Measurements from ENCODE around the gene PCLO. TPM values are rescaled to one million over a fixed set of nuclear protein-coding genes. Genes with fewer than 3 reads are reported as not detected.
A peak's percentile ranks its signal among the peaks of the same experiment; 100 is the strongest.
"Not testable (repeated sequence)": the region's sequence is repeated elsewhere in the genome, so short reads cannot be mapped to it uniquely, and the experiment has no call there.

Gene PCLO
- total RNA-seq, 1 donor from 2014 or later = 2.9 TPM

- ATAC-seq; DNase-seq; intact Hi-C loops (cut with micrococcal nuclease): not testable (repeated sequence)
Observed at GRCh38 chr7:82894341-82894740, 268.3 kb downstream of the PCLO start.

GRCh38 chr7:82886324-82886723 is 276.4 kb downstream of the PCLO start:
- ATAC-seq (no peak), DNase-seq (no peak)
- intact Hi-C loops (cut with micrococcal nuclease) = no loop called here

- intact Hi-C loops (cut with micrococcal nuclease) = no loop called here
Observed at GRCh38 chr7:82865856-82866255, 296.8 kb downstream of the PCLO start.

GRCh38 chr7:82859106-82859850 is 303.4 kb downstream of the PCLO start:
- intact Hi-C loops (cut with micrococcal nuclease) = no loop called here
- DNase-seq (no peak), ATAC-seq (no peak)

More at GRCh38 chr7:82865856-82866255, 296.8 kb downstream of the PCLO start:
- ATAC-seq (no peak), DNase-seq (no peak)

- DNase-seq (no peak), ATAC-seq (no peak)
- intact Hi-C loops (cut with micrococcal nuclease) = no loop called here
Observed at GRCh38 chr7:82851121-82851520, 311.6 kb downstream of the PCLO start.

GRCh38 chr7:82841828-82842227 is 320.9 kb downstream of the PCLO start:
- no peak for ATAC-seq
- intact Hi-C loops (cut with micrococcal nuclease) = no loop called here
- no peak for DNase-seq

GRCh38 chr7:82840061-82840460 is 322.6 kb downstream of the PCLO start:
- DNase-seq (no peak), ATAC-seq (no peak)
- intact Hi-C loops (cut with micrococcal nuclease) = no loop called here

- intact Hi-C loops (cut with micrococcal nuclease) = no loop called here
- ATAC-seq (no peak), DNase-seq (no peak)
Observed at GRCh38 chr7:82839555-82839954, 323.1 kb downstream of the PCLO start.

- intact Hi-C loops (cut with micrococcal nuclease) = no loop called here
- ATAC-seq (no peak), DNase-seq (no peak)
Observed at GRCh38 chr7:82839063-82839462, 323.6 kb downstream of the PCLO start.

- DNase-seq = no peak
- intact Hi-C loops (cut with micrococcal nuclease) = no loop called here
- ATAC-seq = no peak
Observed at GRCh38 chr7:82838314-82838713, 324.4 kb downstream of the PCLO start.

GRCh38 chr7:82823073-82823472 is 339.6 kb downstream of the PCLO start:
- ATAC-seq (no peak), DNase-seq (no peak)
- intact Hi-C loops (cut with micrococcal nuclease) = no loop called here

- intact Hi-C loops (cut with micrococcal nuclease) = no loop called here
- DNase-seq (no peak), ATAC-seq (no peak)
Observed at GRCh38 chr7:82821037-82821436, 341.6 kb downstream of the PCLO start.

- no peak for ATAC-seq
- intact Hi-C loops (cut with micrococcal nuclease) = no loop called here
- no peak for DNase-seq
Observed at GRCh38 chr7:82818171-82818570, 344.5 kb downstream of the PCLO start.

GRCh38 chr7:82816272-82816671 is 346.4 kb downstream of the PCLO start:
- no peak for ATAC-seq
- DNase-seq = no peak
- intact Hi-C loops (cut with micrococcal nuclease) = no loop called here

GRCh38 chr7:82810558-82811259 is 352.0 kb downstream of the PCLO start:
- intact Hi-C loops (cut with micrococcal nuclease) = loop anchor here (5.0 kb wide), 1 partner anchor 462 kb away; no protein-coding TSS in a partner anchor
- no peak for DNase-seq

GRCh38 chr7:82808633-82809032 is 354.1 kb downstream of the PCLO start:
- DNase-seq = no peak

More at GRCh38 chr7:82810558-82811259, 352.0 kb downstream of the PCLO start:
- peak; percentile 43 for ATAC-seq

GRCh38 chr7:82805527-82805960 is 357.1 kb downstream of the PCLO start:
- no peak for ATAC-seq

More at GRCh38 chr7:82808633-82809032, 354.1 kb downstream of the PCLO start:
- intact Hi-C loops (cut with micrococcal nuclease) = no loop called here
- ATAC-seq = no peak

GRCh38 chr7:82803411-82803810 is 359.3 kb downstream of the PCLO start:
- intact Hi-C loops (cut with micrococcal nuclease) = no loop called here
- ATAC-seq (no peak), DNase-seq (no peak)

More at GRCh38 chr7:82805527-82805960, 357.1 kb downstream of the PCLO start:
- no peak for DNase-seq
- intact Hi-C loops (cut with micrococcal nuclease) = no loop called here

- no peak for DNase-seq
- ATAC-seq = no peak
- intact Hi-C loops (cut with micrococcal nuclease) = no loop called here
Observed at GRCh38 chr7:82789883-82790609, 372.6 kb downstream of the PCLO start.

GRCh38 chr7:82778021-82778420 is 384.7 kb downstream of the PCLO start:
- ATAC-seq = no peak
- DNase-seq = no peak
- intact Hi-C loops (cut with micrococcal nuclease) = no loop called here
